Left lobe of liver (tissue), 2 donors: ENCODE measurements around the gene ELANE. TPM values are rescaled to one million over a fixed set of nuclear protein-coding genes. Genes with fewer than 3 reads are reported as not detected.
"Not testable (repeated sequence)": the region's sequence is repeated elsewhere in the genome, so short reads cannot be mapped to it uniquely, and the experiment has no call there.

Experiments
- ATAC-seq: fragments of 200-7000 bp; cut with Tn5 transposase; one replicate; pipeline ENCODE4 v1.9.1; 2020; ENCODE audit warnings: mild to moderate bottlenecking, moderate library complexity
- DNase-seq: peaks from one replicate; pipeline ENCODE4 v3.0.0-alpha.2; 2020; ENCODE audit warnings: low spot score
- total RNA-seq: library from RNA; stranded (reverse); gene quantifications from one replicate; pipeline ENCODE4 v1.2.1, GENCODE V29; 2021
- donor health status: DM: no; HTN: no; CAD: no; lungs with moderate emphysema.
- donor health status: DM: no; HTN: yes; CAD: no.

Gene ELANE
- total RNA-seq, 1 donor from 2014 or later = 0.58 TPM

DNA sequence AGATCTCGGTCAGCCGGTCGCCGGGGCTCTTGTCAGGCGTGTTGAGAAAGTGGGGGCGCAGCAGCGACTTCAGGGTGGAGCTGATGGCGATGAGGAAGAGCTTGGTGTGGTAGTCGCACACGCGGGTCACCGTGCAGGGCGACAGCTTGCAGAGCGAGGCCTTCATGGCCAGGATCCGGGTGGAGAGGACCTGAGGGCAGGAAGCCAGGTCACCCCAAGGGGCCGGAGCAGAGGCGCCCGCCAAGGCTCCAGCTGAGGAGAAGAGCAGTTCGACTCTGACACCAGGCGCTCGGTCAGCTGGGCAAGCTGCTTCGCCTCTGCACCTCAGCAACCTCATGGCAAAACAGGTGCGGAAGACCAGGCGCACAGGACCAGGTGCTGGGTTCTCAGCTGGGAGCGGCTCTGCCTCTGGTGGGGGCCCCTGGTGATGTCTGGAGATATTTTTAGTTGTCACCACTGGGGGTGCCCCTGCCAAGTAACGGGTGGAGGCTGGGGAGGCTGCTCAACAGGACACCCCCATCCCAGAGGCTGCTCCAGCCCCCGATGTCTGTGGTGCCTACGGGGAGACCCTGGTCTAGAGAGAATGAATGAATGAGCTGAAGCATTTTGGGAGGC, 23.3 kb downstream of the ELANE start:
- DNase-seq (no peak), ATAC-seq (peak; percentile 17)

DNA sequence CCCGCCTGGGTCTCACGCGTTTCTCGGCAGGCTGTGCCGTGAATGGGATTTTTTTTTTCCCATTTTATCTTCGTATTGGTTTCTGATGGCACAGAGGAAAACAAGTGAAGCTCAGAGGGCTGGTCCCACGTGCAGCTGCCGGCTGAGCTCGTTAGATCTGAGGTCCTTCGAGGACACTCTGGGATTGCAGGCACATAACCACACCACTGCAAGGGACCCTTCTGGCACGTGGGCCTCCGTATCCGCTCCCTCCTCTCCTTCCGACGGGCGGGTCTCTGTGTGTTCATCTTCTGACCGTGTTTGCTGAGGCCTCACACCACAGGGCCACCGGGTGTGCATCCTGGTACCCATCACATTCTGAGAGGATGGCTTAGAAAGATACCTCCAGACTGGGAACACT, 24.0 kb downstream of the ELANE start:
- DNase-seq (no peak), ATAC-seq (no peak)

GRCh38 chr19:876780-877314, 24.7 kb downstream of the ELANE start:
- no peak for DNase-seq

DNA sequence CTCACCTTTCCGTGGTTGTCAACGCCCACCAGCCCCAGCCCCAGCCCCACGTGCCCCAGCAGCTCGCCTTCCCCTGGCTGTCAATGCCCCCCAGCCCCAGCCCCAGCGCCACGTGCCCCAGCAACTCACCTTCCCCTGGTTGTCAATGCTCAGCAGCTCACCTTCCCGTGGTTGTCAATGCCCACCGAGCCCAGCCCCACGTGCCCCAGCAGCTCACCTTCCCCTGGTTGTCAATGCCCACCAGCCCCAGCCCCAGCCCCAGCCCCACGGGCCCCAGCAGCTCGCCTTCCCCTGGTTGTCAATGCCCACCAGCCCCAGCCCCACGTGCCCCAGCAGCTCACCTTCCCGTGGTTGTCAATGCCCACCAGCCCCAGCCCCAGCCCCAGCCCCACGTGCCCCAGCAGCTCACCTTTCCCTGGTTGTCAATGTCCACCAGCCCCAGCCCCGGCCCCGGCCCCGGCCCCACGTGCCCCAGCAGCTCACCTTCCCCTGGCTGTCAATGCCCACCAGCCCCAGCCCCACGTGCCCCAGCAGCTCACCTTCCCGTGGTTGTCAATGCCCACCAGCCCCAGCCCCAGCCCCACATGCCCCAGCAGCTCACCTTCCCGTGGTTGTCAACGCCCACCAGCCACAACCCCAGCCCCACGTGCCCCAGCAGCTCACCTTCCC, 26.0 kb downstream of the ELANE start:
- DNase-seq, ATAC-seq: not testable (repeated sequence)

More at GRCh38 chr19:876780-877314, 24.7 kb downstream of the ELANE start:
- no peak for ATAC-seq

DNA sequence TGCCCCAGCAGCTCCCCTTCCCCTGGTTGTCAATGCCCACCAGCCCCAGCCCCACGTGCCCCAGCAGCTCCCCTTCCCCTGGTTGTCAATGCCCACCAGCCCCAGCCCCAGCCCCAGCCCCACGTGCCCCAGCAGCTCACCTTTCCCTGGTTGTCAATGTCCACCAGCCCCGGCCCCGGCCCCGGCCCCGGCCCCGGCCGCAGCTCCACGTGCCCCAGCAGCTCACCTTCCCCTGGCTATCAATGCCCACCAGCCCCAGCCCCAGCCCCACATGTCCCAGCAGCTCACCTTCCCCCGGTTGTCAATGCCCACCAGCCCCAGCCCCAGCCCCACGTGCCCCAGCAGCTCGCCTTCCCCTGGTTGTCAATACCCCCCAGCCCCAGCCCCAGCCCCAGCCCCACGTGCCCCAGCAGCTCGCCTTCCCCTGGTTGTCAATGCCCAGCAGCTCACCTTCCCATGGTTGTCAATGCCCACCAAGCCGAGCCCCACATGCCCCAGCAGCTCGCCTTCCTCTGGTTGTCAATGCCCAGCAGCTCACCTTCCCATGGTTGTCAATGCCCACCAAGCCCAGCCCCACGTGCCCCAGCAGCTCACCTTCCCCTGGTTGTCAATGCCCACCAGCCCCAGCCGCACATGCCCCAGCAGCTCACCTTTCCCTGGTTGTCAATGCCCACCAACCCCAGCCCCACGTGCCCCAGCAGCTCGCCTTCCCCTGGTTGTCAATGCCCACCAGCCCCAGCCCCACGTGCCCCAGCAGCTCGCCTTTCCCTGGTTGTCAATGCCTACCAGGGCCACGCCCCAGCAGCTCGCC, 26.9 kb downstream of the ELANE start:
- DNase-seq = not testable (repeated sequence)

GRCh38 chr19:879711-880438, 27.8 kb downstream of the ELANE start:
- ATAC-seq (peak; percentile 8), DNase-seq (no peak)

More for the DNA sequence above, 26.9 kb downstream of the ELANE start:
- not testable (repeated sequence) for ATAC-seq

GRCh38 chr19:881385-882071, 29.4 kb downstream of the ELANE start:
- no peak for DNase-seq
- ATAC-seq = no peak

- ATAC-seq (no peak), DNase-seq (no peak)
These were observed 30.9 kb downstream of the ELANE start for GRCh38 chr19:882871-883497.

- peak; percentile 25 for ATAC-seq
- no peak for DNase-seq
These were observed 31.6 kb downstream of the ELANE start for GRCh38 chr19:883661-884211.

DNA sequence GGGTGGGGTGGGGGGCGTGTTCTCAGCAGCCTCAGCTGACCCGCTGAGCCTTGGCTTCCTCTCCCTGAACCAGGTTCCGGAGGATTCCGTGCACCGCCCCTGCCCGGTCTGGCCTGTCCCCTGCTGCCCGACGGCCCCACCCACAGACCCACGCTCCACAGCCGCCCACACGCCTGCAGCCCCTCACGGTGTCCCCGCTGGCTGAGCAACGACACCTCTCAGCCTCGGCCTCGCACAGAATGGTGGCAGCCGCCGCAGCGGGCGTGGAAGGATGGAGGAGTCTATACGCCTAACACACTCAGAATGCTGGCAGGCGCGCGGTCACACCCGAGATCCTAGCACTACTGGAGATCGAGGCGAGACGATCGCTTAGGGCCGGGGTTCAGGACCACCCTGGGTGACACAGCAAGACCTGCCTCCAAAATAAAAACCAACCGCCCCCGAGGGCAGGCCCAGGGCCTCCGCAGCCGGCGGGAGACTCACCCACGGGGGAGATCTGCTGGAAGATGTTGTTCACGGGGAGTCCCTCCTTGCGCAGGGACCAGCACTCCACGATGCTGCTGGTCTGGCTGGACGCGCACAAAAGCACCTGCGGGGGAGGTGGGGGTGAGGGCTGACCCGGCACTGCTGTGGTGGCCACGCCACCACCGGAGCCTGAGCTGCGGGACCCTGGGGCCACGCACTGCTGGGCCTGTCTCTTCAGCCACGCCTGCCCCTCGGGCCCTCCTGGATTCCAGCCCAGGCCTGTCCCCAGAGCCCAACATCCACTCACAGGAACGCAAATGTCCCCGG, 32.5 kb downstream of the ELANE start:
- no peak for ATAC-seq

GRCh38 chr19:885536-886224, 33.6 kb downstream of the ELANE start:
- DNase-seq (no peak), ATAC-seq (no peak)

More for the DNA sequence above, 32.5 kb downstream of the ELANE start:
- no peak for DNase-seq

GRCh38 chr19:887072-887471, 35.0 kb downstream of the ELANE start:
- DNase-seq = no peak
- no peak for ATAC-seq

- DNase-seq (no peak), ATAC-seq (no peak)
These were observed 35.5 kb downstream of the ELANE start for GRCh38 chr19:887599-887998.

DNA sequence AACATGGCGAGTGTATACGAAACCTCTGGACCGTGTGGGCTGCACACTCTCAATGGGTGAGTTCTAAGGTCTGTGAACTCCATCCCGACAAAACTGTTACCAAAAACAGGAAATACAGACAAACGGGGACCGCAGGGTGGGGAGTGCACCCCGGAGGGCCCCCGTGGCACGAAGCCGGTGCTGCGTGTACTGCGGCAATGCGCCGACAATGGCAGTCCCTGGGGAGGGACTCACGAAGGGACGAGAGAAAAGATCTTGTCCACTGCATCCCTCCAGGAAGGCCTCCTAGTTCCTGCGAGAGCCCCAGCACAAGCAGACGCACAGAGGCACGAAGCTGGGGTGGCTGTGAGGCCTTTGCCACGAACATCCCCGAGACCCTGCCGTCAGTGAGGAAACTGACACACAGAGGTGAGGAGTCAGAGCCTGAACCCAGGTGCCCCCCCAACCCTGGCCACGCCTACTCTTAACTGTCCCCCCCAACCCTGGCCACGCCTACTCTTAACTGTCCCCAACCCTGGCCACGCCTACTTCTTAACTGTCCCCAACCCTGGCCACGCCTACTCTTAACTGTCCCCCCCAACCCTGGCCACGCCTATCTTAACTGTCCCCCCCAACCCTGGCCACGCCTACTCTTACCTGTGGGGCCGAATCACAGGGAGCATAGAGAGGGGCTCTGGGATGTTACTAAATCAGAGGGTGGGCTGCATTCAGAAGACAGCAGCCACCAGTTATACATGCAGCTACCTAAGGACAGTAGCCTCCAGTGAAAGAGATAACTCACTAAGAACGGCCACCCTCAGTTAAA, 36.7 kb downstream of the ELANE start:
- ATAC-seq = no peak
- no peak for DNase-seq

- DNase-seq (no peak), ATAC-seq (no peak)
These were observed 37.7 kb downstream of the ELANE start for GRCh38 chr19:889662-890295.

DNA sequence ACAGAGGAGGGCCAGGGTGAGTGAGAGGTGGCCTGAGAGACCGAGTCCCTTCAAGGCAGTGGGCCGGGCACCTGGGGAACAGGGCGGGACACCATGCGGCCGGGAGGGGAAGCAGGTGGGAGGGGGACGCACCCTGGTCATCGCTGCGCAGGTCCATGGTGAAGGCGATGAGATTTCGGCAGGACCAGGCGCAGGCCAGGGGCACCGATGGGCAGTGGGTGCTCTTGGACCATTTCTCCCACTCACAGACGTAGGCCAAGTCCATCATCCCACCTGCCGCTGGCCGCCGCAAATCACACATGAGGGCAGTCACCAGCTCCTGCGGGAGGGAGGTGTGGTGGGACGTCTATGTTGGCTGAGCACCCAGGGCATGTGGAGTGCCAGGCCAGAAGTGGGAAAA, 38.7 kb downstream of the ELANE start:
- no peak for ATAC-seq
- no peak for DNase-seq
